ENCODE results near the gene STXBP6. TPM values are rescaled to one million over a fixed set of nuclear protein-coding genes. Genes with fewer than 3 reads are reported as not detected.
A peak's percentile ranks its signal among the peaks of the same experiment; 100 is the strongest.

STXBP6 gene
- total and polyA plus RNA-seq, 2 of the 13 experiments (the other 11 are each of a cell fraction or from before 2014, with no cell fraction given) = 35.3 to 42.8 TPM

- TF ChIP-seq, protein P1, sequence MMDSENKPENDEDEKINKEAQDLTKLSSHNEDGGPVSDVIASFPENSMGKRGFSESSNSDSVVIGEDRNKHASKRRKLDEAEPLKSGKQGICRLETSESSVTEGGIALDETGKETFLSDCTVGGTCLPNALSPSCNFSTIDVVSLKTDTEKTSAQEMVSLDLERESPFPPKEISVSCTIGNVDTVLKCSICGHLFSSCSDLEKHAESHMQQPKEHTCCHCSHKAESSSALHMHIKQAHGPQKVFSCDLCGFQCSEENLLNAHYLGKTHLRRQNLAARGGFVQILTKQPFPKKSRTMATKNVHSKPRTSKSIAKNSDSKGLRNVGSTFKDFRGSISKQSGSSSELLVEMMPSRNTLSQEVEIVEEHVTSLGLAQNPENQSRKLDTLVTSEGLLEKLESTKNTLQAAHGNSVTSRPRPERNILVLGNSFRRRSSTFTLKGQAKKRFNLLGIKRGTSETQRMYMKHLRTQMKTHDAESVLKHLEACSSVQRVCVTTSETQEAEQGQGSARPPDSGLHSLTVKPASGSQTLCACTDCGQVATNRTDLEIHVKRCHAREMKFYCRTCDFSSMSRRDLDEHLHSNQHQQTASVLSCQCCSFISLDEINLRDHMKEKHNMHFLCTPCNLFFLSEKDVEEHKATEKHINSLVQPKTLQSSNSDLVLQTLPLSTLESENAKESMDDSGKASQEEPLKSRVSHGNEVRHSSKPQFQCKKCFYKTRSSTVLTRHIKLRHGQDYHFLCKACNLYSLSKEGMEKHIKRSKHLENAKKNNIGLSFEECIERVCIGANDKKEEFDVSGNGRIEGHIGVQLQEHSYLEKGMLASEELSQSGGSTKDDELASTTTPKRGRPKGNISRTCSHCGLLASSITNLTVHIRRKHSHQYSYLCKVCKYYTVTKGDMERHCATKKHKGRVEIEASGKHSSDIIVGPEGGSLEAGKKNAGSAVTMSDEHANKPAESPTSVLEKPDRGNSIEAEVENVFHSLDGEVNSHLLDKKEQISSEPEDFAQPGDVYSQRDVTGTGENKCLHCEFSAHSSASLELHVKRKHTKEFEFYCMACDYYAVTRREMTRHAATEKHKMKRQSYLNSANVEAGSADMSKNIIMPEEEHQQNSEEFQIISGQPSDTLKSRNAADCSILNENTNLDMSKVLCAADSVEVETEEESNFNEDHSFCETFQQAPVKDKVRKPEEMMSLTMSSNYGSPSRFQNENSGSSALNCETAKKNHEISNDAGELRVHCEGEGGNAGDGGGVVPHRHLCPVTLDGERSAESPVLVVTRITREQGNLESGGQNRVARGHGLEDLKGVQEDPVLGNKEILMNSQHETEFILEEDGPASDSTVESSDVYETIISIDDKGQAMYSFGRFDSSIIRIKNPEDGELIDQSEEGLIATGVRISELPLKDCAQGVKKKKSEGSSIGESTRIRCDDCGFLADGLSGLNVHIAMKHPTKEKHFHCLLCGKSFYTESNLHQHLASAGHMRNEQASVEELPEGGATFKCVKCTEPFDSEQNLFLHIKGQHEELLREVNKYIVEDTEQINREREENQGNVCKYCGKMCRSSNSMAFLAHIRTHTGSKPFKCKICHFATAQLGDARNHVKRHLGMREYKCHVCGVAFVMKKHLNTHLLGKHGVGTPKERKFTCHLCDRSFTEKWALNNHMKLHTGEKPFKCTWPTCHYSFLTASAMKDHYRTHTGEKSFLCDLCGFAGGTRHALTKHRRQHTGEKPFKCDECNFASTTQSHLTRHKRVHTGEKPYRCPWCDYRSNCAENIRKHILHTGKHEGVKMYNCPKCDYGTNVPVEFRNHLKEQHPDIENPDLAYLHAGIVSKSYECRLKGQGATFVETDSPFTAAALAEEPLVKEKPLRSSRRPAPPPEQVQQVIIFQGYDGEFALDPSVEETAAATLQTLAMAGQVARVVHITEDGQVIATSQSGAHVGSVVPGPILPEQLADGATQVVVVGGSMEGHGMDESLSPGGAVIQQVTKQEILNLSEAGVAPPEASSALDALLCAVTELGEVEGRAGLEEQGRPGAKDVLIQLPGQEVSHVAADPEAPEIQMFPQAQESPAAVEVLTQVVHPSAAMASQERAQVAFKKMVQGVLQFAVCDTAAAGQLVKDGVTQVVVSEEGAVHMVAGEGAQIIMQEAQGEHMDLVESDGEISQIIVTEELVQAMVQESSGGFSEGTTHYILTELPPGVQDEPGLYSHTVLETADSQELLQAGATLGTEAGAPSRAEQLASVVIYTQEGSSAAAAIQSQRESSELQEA (CRISPR knock-in tag; IDR thresholded peaks at IDR 0.05; ENCODE audit: not compliant biosample characterization) = no peak
- TF ChIP-seq, protein P2, sequence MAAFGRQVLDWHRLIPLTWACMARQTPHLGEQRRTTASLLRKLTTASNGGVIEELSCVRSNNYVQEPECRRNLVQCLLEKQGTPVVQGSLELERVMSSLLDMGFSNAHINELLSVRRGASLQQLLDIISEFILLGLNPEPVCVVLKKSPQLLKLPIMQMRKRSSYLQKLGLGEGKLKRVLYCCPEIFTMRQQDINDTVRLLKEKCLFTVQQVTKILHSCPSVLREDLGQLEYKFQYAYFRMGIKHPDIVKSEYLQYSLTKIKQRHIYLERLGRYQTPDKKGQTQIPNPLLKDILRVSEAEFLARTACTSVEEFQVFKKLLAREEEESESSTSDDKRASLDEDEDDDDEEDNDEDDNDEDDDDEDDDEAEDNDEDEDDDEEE (CRISPR knock-in tag; IDR thresholded peaks at IDR 0.05) = no peak
- TF ChIP-seq ISX (CRISPR knock-in tag; conservative IDR thresholded peaks at IDR 0.05) (no peak), CEBPB (IDR thresholded peaks at IDR 0.05; ENCODE audit: borderline replicate concordance, low read depth, low read length) (no peak), NFIC (IDR thresholded peaks at IDR 0.05; ENCODE audit: low read length) (no peak), ZNF503 (CRISPR knock-in tag; IDR thresholded peaks at IDR 0.05) (no peak)
- TF ChIP-seq, protein P3, sequence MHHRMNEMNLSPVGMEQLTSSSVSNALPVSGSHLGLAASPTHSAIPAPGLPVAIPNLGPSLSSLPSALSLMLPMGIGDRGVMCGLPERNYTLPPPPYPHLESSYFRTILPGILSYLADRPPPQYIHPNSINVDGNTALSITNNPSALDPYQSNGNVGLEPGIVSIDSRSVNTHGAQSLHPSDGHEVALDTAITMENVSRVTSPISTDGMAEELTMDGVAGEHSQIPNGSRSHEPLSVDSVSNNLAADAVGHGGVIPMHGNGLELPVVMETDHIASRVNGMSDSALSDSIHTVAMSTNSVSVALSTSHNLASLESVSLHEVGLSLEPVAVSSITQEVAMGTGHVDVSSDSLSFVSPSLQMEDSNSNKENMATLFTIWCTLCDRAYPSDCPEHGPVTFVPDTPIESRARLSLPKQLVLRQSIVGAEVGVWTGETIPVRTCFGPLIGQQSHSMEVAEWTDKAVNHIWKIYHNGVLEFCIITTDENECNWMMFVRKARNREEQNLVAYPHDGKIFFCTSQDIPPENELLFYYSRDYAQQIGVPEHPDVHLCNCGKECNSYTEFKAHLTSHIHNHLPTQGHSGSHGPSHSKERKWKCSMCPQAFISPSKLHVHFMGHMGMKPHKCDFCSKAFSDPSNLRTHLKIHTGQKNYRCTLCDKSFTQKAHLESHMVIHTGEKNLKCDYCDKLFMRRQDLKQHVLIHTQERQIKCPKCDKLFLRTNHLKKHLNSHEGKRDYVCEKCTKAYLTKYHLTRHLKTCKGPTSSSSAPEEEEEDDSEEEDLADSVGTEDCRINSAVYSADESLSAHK (CRISPR knock-in tag; IDR thresholded peaks at IDR 0.05; ENCODE audit: borderline replicate concordance) = no peak
- TF ChIP-seq, protein P4, sequence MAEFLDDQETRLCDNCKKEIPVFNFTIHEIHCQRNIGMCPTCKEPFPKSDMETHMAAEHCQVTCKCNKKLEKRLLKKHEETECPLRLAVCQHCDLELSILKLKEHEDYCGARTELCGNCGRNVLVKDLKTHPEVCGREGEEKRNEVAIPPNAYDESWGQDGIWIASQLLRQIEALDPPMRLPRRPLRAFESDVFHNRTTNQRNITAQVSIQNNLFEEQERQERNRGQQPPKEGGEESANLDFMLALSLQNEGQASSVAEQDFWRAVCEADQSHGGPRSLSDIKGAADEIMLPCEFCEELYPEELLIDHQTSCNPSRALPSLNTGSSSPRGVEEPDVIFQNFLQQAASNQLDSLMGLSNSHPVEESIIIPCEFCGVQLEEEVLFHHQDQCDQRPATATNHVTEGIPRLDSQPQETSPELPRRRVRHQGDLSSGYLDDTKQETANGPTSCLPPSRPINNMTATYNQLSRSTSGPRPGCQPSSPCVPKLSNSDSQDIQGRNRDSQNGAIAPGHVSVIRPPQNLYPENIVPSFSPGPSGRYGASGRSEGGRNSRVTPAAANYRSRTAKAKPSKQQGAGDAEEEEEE (CRISPR knock-in tag; IDR thresholded peaks at IDR 0.05; ENCODE audit: borderline replicate concordance) = peak; percentile 71; the same call in 1 of the 2 replicates
These were observed 175.3 kb downstream of the STXBP6 start (continued) for GRCh38 chr14:24874514-24875202.

Data from HepG2 (cell line).